ENCODE data around the gene CUX1. TPM values are rescaled to one million over a fixed set of nuclear protein-coding genes. Genes with fewer than 3 reads are reported as not detected.

Gene CUX1
- total RNA-seq, 1 donor: 46.2 TPM

GRCh38 chr7:102101111-102101551, 283.7 kb downstream of the CUX1 start:
- no peak for TF ChIP-seq CTCF (IDR thresholded peaks at IDR 0.05; ENCODE audit: insufficient read depth, low read depth, low read length)
- DNase-seq (ENCODE audit: low read depth): no peak
- no peak overlapping the region for H3K4me3 ChIP-seq (ENCODE audit: low read depth, low read length)

DNA sequence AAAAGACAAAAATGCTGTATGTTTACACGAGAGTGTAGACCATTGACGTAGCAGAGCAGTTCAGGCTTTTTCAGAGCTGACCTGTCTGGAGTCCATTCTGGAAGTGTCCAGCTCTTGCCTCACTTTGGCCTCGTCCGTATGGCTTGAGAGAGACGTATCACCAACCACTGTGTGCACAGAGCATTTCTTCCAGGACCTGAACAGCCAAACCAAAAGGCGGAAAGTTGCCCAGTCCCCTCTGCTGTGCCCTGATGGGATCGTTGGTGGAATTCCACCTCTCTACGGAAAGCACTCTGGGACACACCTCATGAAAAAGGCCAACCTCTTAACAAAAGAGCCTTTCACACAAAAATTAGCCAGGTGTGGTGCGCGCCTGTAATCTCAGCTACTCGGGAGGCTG, 284.5 kb downstream of the CUX1 start:
- no peak for DNase-seq (ENCODE audit: low read depth)
- H3K4me3 ChIP-seq (ENCODE audit: low read depth, low read length): no peak overlapping the region
- no peak for TF ChIP-seq CTCF (IDR thresholded peaks at IDR 0.05; ENCODE audit: insufficient read depth, low read depth, low read length)

DNA sequence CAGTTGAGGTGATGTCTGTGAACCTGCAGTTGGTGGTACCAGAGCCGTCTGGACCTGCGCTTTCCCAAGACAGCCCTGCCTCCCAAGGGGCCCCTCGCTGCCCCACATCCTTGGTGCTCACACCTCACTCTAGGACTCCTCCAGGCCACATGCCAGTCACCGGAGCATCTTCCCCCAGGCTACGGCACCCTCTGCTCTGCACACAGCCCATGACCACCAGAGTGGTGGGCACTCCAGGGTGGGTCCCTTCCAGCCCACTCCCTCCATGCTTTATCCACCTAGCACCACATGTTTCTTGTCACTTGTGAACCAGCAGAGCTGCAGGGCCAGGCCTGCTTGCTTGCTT, 285.6 kb downstream of the CUX1 start:
- no peak for TF ChIP-seq CTCF (IDR thresholded peaks at IDR 0.05; ENCODE audit: insufficient read depth, low read depth, low read length)
- no peak overlapping the region for H3K4me3 ChIP-seq (ENCODE audit: low read depth, low read length)
- no peak for DNase-seq (ENCODE audit: low read depth)

- no peak for DNase-seq (ENCODE audit: low read depth)
- TF ChIP-seq CTCF (IDR thresholded peaks at IDR 0.05; ENCODE audit: insufficient read depth, low read depth, low read length): no peak
Measured at GRCh38 chr7:102104245-102104644, 286.8 kb downstream of the CUX1 start.

DNA sequence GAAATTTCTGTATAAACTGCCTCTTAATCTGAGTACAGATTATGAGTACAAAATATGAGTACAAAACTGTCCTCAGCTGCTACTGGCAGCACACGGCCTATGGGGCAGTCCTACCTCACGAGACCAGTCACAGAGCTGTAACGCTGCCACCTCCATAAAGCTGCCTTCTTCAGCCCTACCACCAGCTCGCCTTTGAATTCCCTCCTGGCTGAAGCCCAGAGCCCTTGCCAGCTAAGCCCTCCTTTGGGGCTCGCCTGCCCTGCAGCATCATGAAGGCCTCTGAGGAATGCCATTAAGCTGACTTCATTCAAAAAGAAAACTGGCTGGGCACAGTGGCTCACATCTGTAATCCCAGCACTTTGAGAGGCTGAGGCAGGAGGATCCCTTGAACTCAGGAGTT, 289.2 kb downstream of the CUX1 start:
- no peak for TF ChIP-seq CTCF (IDR thresholded peaks at IDR 0.05; ENCODE audit: insufficient read depth, low read depth, low read length)
- no peak overlapping the region for H3K4me3 ChIP-seq (ENCODE audit: low read depth, low read length)
- no peak for DNase-seq (ENCODE audit: low read depth)

More at GRCh38 chr7:102104245-102104644, 286.8 kb downstream of the CUX1 start:
- H3K4me3 ChIP-seq (ENCODE audit: low read depth, low read length): no peak overlapping the region

DNA sequence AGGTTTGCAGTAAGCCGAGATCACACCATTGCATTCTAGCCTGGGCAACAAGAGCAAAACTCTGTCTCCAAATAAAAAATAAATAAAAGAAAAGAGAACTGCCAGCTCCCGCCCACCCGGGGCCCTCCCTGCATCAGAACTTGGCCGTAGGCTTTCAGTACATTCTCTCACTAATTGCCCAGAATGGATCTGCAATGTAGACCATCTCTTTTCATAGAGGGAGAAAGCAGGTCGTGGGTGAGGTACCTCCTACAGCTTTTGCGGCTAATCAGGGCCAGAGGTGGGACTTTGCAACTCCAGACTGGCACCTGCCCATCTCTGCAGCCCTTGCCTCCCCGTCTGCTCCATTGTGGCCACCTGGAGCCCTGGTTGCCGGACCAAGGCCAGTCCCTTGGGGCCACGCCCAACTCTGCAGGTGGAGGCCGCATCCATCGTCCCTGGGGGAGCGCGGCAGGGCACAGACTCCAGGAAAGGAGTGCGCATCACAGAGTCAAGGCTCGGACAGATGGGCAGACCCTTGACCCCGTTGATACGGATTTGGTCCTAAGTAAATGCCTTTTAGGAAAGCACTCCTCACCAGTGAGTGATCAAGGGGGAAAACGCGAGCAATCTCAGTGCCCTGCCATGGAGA, 290.2 kb downstream of the CUX1 start:
- H3K4me3 ChIP-seq (ENCODE audit: low read depth, low read length): no peak overlapping the region
- DNase-seq (ENCODE audit: low read depth): no peak
- TF ChIP-seq CTCF (IDR thresholded peaks at IDR 0.05; ENCODE audit: insufficient read depth, low read depth, low read length): no peak

Data from fibroblast of villous mesenchyme (primary cell).